Measurements from ENCODE around the gene TMEM233.

DNA sequence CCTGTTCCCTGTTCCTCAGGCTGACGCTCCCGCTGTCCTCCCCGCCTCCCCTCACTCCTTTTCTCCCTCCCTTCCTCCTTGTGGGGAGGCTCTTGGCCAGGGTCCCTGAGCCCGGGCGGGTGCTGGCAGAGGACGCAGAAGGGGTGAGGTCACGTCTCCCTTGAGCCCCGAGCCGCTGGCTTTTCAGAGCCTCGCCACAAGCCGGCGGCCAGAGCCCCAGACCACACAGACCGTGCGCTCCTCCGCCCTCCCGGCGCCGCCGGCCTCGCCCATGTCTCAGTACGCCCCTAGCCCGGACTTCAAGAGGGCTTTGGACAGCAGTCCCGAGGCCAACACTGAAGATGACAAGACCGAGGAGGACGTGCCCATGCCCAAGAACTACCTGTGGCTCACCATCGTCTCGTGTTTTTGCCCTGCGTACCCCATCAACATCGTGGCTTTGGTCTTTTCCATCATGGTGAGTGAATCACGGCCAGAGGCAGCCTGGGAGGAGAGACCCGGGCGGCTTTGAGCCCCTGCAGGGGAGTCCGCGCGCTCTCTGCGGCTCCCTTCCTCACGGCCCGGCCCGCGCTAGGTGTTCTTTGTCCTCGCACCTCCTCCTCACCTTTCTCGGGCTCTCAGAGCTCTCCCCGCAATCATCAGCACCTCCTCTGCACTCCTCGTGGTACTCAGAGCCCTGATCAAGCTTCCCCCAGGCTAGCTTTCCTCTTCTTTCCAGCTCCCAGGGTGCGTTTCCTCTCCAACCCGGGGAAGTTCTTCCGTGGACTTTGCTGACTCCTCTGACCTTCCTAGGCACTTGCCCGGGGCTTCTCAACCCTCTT lies at the start of gene TMEM233:
- TF ChIP-seq, protein P1, sequence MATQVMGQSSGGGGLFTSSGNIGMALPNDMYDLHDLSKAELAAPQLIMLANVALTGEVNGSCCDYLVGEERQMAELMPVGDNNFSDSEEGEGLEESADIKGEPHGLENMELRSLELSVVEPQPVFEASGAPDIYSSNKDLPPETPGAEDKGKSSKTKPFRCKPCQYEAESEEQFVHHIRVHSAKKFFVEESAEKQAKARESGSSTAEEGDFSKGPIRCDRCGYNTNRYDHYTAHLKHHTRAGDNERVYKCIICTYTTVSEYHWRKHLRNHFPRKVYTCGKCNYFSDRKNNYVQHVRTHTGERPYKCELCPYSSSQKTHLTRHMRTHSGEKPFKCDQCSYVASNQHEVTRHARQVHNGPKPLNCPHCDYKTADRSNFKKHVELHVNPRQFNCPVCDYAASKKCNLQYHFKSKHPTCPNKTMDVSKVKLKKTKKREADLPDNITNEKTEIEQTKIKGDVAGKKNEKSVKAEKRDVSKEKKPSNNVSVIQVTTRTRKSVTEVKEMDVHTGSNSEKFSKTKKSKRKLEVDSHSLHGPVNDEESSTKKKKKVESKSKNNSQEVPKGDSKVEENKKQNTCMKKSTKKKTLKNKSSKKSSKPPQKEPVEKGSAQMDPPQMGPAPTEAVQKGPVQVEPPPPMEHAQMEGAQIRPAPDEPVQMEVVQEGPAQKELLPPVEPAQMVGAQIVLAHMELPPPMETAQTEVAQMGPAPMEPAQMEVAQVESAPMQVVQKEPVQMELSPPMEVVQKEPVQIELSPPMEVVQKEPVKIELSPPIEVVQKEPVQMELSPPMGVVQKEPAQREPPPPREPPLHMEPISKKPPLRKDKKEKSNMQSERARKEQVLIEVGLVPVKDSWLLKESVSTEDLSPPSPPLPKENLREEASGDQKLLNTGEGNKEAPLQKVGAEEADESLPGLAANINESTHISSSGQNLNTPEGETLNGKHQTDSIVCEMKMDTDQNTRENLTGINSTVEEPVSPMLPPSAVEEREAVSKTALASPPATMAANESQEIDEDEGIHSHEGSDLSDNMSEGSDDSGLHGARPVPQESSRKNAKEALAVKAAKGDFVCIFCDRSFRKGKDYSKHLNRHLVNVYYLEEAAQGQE (IDR thresholded peaks at IDR 0.05; ENCODE audit: low read depth): no peak
- no peak for TF ChIP-seq EP300 (IDR thresholded peaks at IDR 0.05; ENCODE audit: borderline replicate concordance)

All from Ishikawa (cell line).